ENCODE results near the gene SLC9A9.

Gene SLC9A9

DNA sequence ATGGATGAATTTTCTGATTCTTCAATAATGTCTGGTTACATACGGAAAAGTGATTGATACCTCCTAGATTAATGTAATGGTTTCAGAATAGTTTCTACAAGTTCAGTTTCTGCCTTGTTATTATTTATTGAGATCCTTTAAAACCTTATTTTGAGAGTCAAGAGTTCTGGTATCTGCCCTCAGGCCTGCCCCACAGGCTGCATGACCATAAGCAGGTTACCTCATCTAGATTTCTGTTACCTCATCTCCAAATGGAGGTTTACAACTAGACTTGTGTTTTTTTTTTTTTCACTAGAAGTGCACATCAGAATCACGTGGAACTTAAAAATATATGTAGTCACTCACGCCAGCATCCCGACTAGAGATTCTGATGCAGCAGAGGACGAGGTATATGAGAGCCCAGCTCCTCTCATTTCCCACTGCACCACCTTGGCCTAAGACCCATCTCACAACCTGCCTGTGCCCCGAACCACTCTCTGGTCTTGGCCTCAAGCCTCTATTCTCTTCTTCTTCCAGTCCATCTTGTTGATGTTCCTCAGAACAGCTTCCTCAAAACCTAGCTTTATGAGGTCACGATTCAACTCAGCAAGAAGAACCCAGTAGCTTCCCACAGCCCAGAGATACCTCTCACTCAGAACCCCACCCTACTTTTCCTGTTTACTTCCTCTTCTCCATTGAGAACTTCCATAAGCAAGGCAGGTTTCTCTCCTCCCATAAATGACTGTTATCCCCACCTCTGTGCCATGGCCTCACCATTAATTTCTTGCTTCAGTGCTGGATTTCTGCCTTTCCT is 375.3 kb downstream of the SLC9A9 start:
- Histone ChIP-seq H3K79me2 (ENCODE audit: low read length) (no peaks in the 10 kb centered on the region), H3K4me2 (ENCODE audit: low read depth, low read length) (no peak overlapping the region), H3K9ac (ENCODE audit: low read length) (no peak overlapping the region), H3K9me3 (replicated peaks; ENCODE audit: insufficient read depth, low read length) (no peaks in the 10 kb centered on the region), H3K27me3 (replicated peaks; ENCODE audit: insufficient read depth, low read length) (no peaks in the 10 kb centered on the region), H2AFZ (ENCODE audit: low read length) (no peak overlapping the region), H3K9me2 (replicated peaks; ENCODE audit: insufficient read depth, low read length) (no peaks in the 10 kb centered on the region), H3K4me1 (ENCODE audit: low read length) (no peaks in the 10 kb centered on the region), H3K27ac (ENCODE audit: low read length) (no peak overlapping the region), H3K4me3 (ENCODE audit: low read length) (no peak overlapping the region), H3K36me3 (replicated peaks; ENCODE audit: insufficient read depth, low read length) (no peaks in the 10 kb centered on the region), H3F3A (ENCODE audit: insufficient read depth, low read length) (no peaks in the 10 kb centered on the region), H4K20me1 (ENCODE audit: insufficient read depth, low read length) (no peaks in the 10 kb centered on the region)
- TF ChIP-seq EZH2phosphoT487 (IDR thresholded peaks at IDR 0.05; ENCODE audit: low read length) (no peak), EZH2 (optimal IDR thresholded peaks at IDR 0.05; ENCODE audit: low read depth, low read length) (no peak)
- TF ChIP-seq, protein P1, sequence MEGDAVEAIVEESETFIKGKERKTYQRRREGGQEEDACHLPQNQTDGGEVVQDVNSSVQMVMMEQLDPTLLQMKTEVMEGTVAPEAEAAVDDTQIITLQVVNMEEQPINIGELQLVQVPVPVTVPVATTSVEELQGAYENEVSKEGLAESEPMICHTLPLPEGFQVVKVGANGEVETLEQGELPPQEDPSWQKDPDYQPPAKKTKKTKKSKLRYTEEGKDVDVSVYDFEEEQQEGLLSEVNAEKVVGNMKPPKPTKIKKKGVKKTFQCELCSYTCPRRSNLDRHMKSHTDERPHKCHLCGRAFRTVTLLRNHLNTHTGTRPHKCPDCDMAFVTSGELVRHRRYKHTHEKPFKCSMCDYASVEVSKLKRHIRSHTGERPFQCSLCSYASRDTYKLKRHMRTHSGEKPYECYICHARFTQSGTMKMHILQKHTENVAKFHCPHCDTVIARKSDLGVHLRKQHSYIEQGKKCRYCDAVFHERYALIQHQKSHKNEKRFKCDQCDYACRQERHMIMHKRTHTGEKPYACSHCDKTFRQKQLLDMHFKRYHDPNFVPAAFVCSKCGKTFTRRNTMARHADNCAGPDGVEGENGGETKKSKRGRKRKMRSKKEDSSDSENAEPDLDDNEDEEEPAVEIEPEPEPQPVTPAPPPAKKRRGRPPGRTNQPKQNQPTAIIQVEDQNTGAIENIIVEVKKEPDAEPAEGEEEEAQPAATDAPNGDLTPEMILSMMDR (IDR thresholded peaks at IDR 0.05; ENCODE audit: low read length): no peak
- no peak for DNase-seq

DNA sequence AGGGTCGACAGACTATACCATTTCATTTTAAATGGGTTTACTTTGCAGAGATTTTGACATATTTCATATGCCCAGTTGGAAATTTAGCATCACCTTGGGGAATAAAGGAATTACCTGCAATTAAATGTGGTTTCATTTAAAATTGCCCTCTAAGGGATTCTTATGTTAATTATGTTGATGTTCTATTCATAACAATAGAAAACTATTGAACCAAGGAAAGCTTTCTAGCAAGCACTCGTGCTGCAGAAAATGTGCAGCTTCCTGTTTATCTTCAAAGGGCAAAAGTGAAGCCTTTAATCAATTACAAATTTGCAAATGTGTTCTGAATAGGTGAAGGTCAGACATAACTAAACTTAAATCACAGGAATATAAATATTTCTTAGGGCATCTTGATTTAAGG is 376.6 kb downstream of the SLC9A9 start:
- Histone ChIP-seq H3K9me3 (replicated peaks; ENCODE audit: insufficient read depth, low read length) (no peaks in the 10 kb centered on the region), H3K9me2 (replicated peaks; ENCODE audit: insufficient read depth, low read length) (no peaks in the 10 kb centered on the region), H3K4me3 (ENCODE audit: low read length) (no peak overlapping the region), H3K36me3 (replicated peaks; ENCODE audit: insufficient read depth, low read length) (no peaks in the 10 kb centered on the region), H2AFZ (ENCODE audit: low read length) (no peak overlapping the region), H3K9ac (ENCODE audit: low read length) (no peak overlapping the region), H3K4me2 (ENCODE audit: low read depth, low read length) (no peak overlapping the region), H4K20me1 (ENCODE audit: insufficient read depth, low read length) (no peaks in the 10 kb centered on the region), H3K27me3 (replicated peaks; ENCODE audit: insufficient read depth, low read length) (no peaks in the 10 kb centered on the region), H3F3A (ENCODE audit: insufficient read depth, low read length) (no peaks in the 10 kb centered on the region), H3K27ac (ENCODE audit: low read length) (no peak overlapping the region), H3K79me2 (ENCODE audit: low read length) (no peaks in the 10 kb centered on the region), H3K4me1 (ENCODE audit: low read length) (no peaks in the 10 kb centered on the region)
- DNase-seq: no peak
- no peak for TF ChIP-seq EZH2phosphoT487 (IDR thresholded peaks at IDR 0.05; ENCODE audit: low read length)
- no peak for TF ChIP-seq EZH2 (optimal IDR thresholded peaks at IDR 0.05; ENCODE audit: low read depth, low read length)
- TF ChIP-seq, protein P1 (IDR thresholded peaks at IDR 0.05; ENCODE audit: low read length): no peak

DNA sequence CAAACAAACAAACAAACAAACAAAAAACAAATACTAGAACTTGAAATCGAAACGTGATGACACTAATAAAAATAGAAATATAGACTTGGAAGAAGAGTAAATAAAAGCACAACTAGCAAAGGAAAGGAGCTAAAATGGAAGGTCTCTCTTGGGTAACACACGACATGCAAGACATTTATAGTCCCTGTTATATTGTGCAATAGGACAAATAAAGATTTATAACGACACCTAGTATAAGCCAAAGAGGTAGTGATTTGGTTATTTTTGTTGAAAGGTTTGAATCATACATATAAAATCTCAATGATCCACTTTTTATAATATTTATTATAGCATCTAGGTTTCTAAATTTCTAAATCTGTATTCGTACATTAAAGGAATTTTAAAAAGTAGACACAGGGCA is 379.1 kb downstream of the SLC9A9 start:
- no peak for DNase-seq
- H3K27ac ChIP-seq (ENCODE audit: low read length): no peak overlapping the region
- H3K9me2 ChIP-seq (replicated peaks; ENCODE audit: insufficient read depth, low read length): no peaks in the 10 kb centered on the region
- H3K4me3 ChIP-seq (ENCODE audit: low read length): no peak overlapping the region
- no peak overlapping the region for H2AFZ ChIP-seq (ENCODE audit: low read length)
- H3K4me2 ChIP-seq (ENCODE audit: low read depth, low read length): no peak overlapping the region
- H3K79me2 ChIP-seq (ENCODE audit: low read length): no peaks in the 10 kb centered on the region
- no peaks in the 10 kb centered on the region for H3K27me3 ChIP-seq (replicated peaks; ENCODE audit: insufficient read depth, low read length)
- no peaks in the 10 kb centered on the region for H4K20me1 ChIP-seq (ENCODE audit: insufficient read depth, low read length)
- H3F3A ChIP-seq (ENCODE audit: insufficient read depth, low read length): no peaks in the 10 kb centered on the region
- no peaks in the 10 kb centered on the region for H3K36me3 ChIP-seq (replicated peaks; ENCODE audit: insufficient read depth, low read length)
- H3K4me1 ChIP-seq (ENCODE audit: low read length): no peaks in the 10 kb centered on the region
- TF ChIP-seq, protein P1 (IDR thresholded peaks at IDR 0.05; ENCODE audit: low read length): no peak
- TF ChIP-seq EZH2 (optimal IDR thresholded peaks at IDR 0.05; ENCODE audit: low read depth, low read length): no peak
- no peak for TF ChIP-seq EZH2phosphoT487 (IDR thresholded peaks at IDR 0.05; ENCODE audit: low read length)
- H3K9ac ChIP-seq (ENCODE audit: low read length): no peak overlapping the region
- H3K9me3 ChIP-seq (replicated peaks; ENCODE audit: insufficient read depth, low read length): no peaks in the 10 kb centered on the region
